Activated CD4-positive, CD25-positive, alpha-beta regulatory T cell (primary cell): ENCODE measurements around the gene PCSK7.
"Not testable (repeated sequence)": the region's sequence is repeated elsewhere in the genome, so short reads cannot be mapped to it uniquely, and the experiment has no call there.

ENCODE experiments used
- DNase-seq, 4 experiments: peaks; one replicate each; lab custom pipeline; 2025; lab: John Stamatoyannopoulos, UW

Gene PCSK7

DNA sequence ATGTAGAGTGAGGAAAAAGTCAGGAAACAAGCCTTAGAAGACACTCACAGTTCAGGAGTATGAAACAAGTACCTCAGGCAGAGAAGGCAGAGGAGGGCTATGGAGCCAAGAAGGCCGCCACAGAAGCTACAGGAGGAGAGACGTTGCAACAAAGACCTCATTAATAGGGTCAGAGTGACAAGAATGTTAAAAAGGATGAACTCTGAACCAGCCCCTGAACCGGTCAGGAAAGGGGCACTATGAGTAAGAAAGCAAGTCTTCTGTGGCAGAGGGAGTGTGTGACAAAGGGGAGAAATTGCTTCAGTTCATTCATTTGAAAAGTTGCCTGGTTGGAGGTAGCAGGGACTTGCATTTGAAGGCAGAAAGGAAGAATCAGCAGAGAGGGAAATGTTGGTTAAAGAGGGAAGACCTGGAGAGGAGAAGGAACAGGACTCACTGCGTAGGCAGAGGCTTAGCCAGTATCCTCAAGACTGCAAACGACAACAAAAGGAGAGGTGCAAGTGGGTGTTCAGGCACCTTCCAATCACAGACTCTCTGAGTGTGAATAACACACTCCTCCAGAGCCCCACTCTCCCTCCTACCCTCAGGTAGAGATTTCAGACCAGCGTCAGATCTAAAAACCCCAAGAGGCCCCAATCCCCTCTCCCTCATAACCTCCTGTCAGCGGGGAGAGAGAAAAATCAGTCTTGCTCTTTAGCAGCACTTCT is 17.3 kb downstream of the PCSK7 start:
- no peak for DNase-seq

DNA sequence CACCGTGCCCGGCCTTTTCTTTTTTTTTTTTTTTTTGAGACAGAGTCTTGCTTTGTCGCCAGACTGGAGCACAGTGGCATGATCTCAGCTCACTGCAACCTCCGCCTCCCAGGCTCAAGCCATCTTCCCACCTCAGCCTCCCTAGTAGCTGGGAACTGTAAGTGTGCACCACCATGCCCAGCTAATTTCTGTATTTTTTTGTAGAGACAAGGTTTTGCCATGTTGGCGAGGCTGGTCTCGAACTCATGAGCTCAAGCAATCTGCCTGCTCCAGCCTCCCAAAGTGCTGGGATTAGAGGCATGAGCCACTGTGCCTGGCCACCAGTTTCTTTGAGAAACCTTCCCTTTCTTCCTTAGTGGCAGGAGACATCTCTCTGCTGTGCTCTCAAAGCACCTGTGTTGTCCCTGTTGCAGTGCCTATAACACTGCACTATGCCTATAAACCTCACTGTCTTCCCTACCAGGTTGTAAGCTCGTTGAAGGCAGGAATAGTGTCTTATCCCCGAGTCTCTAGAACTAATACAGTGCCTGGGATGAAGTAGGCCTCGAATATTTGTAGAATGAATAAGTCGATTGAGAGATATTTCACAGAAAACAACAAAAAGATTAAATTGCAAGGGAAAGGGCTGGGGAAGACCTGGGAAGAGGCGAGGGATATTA is 19.0 kb downstream of the PCSK7 start:
- no peak for DNase-seq

DNA sequence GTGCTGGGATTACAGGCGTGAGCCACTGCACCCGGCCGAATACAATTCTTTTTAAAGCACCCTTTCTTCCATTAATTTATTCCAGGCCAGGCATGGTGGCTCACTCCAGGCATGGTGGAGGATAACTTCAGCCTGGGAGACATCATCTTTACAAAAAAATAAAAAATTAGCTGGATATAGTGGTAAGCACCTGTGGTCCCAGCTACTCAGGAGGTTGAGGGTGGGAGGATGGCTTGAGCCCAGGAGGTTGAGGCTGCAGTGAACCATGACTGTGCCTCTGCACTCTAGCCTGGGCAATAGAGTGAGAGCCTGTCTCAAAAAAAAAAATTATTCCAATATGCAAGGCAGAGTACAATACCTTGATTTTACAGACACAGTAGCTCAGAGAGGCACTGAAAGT is 21.3 kb downstream of the PCSK7 start:
- DNase-seq: no peak

DNA sequence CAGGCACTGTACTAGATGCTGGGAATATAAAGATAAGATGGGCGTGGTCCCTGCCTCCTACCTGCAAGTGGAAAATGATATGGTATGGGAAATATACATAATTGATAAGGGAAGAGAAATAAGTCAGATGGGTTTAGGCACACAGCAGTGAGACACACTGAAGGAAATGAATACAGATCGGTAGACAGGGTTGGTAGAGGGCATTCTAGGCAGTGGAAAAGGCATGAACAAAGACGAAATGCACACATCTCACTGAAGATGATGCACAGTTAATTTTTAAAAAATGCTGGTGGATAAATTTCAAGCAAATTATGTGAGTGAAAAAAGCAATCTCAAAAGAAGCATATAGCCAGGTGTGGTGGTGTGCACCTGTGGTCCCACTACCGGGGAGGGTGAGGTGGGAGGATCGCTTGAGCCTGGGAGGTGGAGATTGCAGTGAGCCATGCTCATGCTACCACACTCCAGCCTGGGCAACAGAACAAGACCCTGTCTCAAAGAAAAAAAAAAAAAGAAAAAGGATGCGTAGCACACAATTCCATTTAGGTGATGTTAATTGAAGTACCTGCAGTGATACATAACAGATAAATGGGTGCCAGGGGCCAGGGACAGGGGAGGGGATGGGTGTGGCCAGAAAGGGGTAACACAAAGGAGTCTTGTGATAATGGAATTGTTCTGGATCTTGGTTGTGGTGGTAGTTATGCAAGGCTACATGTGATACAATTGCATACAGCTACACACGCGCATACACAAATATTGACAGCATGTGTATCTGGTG is 22.3 kb downstream of the PCSK7 start:
- not testable (repeated sequence) for DNase-seq

DNA sequence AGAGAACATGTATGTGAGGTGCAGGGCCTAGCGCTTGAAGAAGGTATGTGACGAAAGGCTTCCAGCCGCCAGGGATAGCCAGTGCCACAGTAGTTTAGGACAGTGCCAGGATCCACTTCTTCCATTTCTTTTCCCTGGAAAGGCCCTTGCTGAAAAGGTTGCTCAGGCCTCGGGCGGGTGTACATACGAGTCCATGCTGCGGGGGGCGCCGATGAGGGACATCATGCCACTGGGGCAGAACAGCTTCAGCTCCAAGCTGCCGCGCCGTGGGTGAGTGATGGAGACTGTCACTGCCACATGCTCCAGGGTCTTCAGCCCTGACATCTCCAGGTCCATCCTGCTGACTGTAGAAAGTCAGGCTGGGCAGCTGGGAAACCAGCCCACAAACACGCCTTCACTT is 23.2 kb downstream of the PCSK7 start:
- DNase-seq: not testable (repeated sequence)

DNA sequence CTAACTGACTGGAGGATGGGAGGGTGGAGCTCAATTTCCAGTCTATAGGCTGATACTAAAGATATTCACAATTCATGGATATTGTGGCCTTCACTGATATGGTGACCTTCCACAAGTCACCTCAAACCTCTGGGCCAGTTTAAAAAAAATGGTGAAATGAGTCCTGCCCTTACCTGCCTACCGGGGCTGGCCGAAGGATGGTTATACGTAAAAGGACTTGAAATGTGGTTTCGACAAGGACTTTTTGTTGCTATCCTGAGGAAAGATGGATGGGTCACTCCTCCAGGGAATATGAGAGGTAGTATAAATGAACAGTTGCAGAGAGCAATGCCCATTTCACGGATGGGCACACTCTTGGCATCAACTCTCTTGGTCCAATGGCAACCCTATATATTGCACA is 24.4 kb downstream of the PCSK7 start:
- DNase-seq: not testable (repeated sequence)

DNA sequence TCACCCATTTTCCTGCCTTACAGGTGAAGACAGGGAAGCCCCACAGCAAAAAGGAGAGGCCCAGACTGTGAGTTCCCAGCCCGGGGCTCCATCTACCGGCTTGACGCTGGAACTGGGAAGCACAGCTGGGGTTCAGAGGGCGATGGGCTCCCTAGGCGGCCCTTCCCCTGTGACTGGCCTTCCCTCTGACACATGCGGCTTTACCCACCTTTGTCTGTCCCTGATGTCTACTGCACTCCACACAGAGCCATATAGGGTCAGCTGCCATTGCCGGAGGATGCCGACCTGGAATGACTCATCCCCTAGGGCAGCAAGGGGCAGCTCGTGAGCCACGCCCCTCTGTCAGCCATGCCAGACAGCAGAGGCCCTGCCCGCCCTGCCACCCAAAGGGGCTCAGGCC is 25.0 kb downstream of the PCSK7 start:
- DNase-seq: not testable (repeated sequence)

DNA sequence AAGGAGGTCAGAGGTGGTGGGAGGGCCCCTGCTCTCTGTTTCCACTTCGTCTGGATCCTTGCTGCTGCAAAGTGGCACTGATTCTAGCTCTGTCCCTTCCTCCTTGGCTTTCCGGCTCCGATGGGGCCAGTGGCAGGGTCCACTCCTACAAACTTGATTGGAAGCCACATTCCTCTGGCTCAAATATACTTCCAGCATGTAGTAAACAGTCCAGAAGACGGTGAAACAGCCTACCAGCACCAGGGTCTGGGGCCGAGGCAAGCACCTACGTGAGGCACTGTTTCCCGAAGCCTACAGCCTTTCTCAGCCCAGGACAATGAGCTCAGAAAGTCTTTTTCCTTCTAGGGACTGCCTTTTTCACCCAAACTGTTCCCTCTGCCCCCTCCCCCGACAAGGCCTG is 25.8 kb downstream of the PCSK7 start:
- DNase-seq: not testable (repeated sequence)

DNA sequence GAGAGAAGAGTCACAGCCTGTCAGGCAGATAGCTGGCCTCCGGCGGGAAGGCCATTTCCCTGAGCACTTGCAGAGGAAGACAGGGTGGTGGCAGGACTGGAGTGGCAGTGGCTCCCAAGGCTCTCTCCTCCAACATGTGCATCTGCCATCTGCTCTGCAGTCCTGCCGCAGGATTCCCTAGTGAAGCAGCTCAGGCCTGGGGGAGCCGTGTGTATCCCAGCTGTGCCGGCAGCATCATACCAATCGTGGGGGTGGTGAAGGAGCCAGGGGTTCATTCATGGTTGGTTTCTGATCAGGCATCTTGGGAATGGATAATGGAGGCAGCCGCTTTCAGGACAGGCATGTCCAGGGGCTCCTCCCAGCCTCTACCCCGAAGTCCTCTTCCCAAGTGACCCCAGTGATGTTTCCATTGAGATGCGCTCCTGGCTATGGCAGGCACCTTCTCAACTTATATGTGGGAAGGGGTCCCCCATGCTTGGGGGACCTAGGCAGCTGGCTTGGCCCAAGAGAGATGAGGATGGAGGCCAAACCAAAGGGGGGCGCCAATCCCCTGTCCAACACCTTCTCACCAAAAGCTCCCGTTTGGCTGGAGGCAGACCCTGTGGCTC is 26.6 kb downstream of the PCSK7 start:
- DNase-seq: no peak

DNA sequence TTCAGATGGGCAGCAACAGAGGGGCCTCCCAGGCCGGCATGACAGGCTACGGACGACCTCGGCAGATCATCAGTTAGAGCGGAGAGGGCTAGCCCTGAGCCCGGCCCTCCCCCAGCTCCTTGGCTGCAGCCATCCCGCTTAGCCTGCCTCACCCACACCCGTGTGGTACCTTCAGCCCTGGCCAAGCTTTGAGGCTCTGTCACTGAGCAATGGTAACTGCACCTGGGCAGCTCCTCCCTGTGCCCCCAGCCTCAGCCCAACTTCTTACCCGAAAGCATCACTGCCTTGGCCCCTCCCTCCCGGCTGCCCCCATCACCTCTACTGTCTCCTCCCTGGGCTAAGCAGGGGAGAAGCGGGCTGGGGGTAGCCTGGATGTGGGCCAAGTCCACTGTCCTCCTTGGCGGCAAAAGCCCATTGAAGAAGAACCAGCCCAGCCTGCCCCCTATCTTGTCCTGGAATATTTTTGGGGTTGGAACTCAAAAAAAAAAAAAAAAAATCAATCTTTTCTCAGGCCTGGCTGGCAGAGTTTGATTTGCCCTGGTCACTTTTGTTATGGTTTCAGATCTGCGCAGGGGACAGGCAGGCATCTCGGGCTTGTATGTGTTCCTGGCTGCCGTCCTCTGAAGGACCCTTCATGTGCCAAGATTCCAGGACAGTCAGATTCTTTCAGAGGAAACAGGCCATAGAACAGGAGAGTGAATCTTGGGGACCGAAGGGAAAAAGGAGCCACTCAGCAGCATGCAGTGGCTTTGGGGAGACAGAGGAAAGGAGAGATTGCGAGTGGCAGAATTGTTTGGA is 27.4 kb downstream of the PCSK7 start:
- DNase-seq: no peak

DNA sequence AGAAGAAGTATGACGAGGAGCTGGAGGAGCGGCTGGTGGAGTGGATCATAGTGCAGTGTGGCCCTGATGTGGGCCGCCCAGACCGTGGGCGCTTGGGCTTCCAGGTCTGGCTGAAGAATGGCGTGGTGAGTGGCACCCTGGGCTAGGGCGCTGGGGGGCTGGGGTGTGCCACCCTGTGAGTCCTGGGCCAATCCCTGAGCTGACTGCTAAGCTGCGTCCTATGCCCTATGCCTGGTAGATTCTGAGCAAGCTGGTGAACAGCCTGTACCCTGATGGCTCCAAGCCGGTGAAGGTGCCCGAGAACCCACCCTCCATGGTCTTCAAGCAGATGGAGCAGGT is 28.8 kb downstream of the PCSK7 start:
- DNase-seq: no peak

DNA sequence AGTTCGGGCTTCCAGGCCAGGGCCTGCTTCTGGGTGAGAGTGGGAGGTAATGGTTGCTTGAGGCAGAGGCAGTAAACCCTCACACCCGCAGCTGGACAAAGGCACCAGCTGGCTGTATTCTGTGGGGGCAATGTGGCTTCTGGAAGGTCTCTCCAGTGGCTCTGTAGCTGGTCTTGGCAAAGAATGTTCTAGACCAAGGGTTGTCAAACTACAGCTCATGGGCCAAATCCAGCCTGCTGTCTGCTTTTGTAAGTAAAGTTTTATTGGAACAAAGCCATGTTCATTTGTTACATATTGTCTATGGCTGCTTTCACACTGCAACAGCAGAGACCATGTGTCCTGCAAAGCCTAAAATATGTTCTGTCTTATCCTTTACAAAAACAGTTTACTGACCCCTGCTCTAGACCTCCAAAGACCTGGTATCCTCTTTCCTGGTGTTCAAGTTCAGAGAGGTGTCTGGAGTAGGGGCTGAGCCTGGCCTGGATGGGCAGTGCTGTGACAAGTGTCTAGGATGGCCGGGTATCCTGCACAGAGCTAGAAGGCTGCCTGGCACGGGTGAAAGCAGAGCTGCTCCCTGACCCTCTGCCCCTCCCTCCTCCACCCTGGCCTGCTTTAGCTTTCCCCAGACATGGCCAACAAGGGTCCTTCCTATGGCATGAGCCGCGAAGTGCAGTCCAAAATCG is 29.3 kb downstream of the PCSK7 start:
- no peak for DNase-seq

DNA sequence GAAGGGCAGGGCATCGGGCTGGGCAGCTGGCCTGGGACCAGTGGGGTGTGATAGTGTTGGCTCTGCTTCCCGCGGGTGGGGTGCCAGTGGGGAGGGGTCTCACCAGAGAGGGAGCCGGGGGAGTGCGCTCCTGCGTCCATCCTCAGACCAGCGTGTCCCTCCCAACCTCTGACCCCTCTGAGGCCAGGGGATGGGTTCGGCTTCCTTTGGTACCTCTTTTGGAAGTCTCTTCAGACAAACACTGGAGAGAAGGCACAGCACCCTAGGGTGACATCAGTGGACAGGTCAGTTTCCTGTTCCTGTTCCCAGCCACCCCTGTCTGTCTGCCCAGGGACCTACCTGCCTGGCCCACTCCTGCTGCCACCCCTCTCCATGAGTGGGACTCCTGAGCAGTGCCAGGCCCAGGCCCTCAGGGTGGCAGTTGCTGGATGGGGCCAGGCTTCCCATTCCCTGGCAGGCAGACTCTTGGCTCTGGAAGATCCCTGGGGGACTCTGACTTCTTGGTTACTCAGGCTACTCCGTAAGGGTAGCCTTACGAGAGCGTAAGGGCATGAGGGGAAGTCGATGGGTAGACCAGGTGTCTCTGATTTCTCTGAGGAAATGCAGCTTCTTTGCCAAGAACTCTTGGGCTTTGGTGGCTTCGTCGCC is 30.1 kb downstream of the PCSK7 start:
- DNase-seq: no peak

DNA sequence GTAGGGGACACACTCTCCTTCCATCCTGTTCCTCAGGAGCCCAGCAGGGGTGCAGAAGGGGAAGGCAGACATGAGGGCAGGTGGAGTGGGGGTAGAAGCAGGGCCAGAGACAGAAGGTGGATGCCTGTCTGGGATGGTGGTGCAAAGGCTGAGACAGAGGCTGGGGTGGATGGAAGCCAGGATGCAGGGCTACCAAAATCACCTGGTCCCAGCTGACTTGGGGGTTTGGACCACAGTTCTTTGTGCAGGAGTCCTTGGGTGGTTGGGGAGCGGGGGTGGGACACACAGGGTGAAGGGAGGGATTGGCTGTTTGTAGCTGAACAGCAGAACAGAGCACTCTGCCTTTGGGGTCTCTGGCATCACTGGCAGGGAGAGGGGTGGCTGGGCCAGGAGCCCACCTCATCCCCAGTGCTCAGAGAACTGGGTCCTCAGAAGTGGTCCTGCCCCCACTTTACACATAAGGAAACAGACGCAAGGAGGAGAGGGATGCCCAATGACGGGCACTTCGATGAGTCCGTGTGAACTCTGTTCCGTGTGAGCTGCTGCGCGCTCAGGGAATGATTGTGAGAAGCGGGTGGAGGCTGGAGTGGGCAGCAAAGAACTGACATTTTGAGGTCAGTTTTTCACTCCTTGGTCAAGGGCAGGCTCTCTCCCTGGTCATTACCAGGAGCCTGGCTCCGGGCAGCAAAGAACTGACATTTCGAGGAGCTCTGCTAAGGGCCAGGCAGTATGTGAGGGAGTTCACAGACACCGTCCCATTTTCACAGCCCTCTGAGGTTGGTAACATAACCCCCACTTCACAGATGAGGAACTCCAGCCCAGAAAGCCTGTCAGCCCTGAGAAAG is 30.8 kb downstream of the PCSK7 start:
- DNase-seq: no peak

DNA sequence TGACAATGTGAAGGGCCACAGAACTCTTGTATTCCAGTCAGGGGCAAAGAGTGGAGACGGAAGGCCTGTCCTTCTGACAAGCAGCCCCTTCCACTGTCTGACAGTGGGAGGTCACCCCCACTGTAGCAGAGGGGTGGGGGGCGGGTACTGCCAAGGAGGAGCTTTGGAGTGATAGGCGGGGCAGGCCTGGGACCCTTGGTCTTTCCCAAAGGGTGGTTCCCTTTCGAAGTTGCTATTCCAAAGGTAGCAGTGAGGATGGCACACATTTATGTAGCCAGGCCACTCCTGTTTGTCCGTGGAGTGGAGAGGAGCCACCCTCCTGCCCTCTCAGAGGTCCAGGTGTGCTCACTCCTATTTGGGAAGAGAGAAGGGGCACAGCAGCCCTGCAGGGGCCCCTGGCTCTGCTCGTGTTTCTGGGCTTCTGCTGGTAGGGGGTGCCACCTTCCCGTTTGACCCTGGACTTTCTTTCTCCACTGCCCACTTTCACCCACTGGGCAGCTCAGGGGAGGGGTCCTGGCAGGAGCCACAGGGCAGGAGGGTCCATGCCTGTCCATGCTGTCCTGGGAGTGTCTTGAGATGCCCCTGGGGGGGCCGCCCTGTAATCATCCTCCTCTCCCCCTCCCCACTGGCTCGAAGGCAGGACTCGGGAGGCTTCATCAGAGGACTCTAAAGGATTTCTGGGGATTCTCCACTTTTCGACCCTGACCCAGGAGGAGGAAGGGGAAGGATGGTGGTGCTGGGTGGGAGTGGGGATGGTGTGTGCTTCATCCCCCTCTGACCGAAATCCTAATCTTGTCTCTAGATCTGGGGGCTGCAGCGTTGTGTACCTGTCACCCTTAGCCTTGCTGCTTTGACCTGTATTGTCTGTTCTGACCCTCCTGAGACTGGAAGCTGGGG is 31.7 kb downstream of the PCSK7 start:
- DNase-seq: no peak

DNA sequence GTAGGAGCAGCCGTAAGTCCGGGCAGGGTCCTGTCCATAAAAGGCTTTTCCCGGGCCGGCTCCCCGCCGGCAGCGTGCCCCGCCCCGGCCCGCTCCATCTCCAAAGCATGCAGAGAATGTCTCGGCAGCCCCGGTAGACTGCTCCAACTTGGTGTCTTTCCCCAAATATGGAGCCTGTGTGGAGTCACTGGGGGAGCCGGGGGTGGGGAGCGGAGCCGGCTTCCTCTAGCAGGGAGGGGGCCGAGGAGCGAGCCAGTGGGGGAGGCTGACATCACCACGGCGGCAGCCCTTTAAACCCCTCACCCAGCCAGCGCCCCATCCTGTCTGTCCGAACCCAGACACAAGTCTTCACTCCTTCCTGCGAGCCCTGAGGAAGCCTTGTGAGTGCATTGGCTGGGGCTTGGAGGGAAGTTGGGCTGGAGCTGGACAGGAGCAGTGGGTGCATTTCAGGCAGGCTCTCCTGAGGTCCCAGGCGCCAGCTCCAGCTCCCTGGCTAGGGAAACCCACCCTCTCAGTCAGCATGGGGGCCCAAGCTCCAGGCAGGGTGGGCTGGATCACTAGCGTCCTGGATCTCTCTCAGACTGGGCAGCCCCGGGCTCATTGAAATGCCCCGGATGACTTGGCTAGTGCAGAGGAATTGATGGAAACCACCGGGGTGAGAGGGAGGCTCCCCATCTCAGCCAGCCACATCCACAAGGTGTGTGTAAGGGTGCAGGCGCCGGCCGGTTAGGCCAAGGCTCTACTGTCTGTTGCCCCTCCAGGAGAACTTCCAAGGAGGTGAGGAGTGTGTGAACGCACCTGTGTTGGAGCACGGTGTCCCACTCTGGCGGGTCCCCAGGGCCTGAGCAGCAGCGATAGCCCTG is 32.6 kb downstream of the PCSK7 start, which contains the start of gene TAGLN:
TSS of gene TAGLN (plus strand) at position 318 of the 863 bp plus-strand sequence. CDS start 3,644 bp downstream, outside the sequence.
- no peak for DNase-seq

DNA sequence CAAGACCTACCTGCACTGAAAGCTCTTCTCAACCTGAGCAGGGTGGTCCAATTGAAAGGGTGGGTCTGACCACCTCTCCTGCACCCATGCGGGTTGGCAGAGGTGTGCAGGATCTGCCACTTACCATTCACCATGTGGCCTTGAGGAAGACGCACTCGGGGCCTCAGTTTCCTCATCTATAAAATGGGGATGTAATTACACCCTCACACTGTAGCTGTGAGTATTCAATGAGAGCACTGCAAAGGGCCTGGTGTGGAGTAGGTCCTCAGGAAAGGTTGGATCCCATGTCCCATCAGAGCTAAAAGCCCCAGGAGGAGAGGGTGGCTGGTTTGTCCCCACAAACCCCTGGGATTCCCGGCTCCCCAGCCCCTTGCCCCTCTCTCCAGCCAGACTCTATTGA is 33.3 kb downstream of the PCSK7 start:
- no peak for DNase-seq
